HCT116 (cell line): Measurements from ENCODE around the gene TMEM184A.

Source experiments
- CEBPB ChIP-seq: IDR thresholded peaks from 2 replicates; pipeline ENCODE4 v1.6.1; 2012; ENCODE audit warnings: low read depth
- CTCF ChIP-seq, 3 experiments: fragments of 200-600 bp in 1 of 3; sonication (generic) in 1 of 3; IDR thresholded peaks in 2 of 3; conservative IDR thresholded peaks in 1 of 3; 2 replicates each; pipeline ENCODE4 v1.5.1; 2012 to 2017; ENCODE audit warnings: low read depth in 2 of 3, low read length in 2 of 3, antibody characterized with exemption in 1 of 3, borderline replicate concordance in 1 of 3, control low read depth in 1 of 3, mild to moderate bottlenecking in 1 of 3, mixed read lengths in 1 of 3, mixed run types in 1 of 3, moderate library complexity in 1 of 3; ENCODE audit not compliant: insufficient read depth in 1 of 3
- EZH2 ChIP-seq: fragments of 200-600 bp; sonication (generic); IDR thresholded peaks from 2 replicates; pipeline ENCODE4 v1.6.1; 2017; ENCODE audit warnings: antibody characterized with exemption, mixed run types
- EZH2phosphoT487 ChIP-seq: fragments of 200-600 bp; IDR thresholded peaks from 2 replicates; pipeline ENCODE4 v1.6.1; 2018; ENCODE audit warnings: antibody characterized with exemption, borderline replicate concordance
- JUND ChIP-seq: IDR thresholded peaks from 2 replicates; pipeline ENCODE4 v1.6.1; 2012
- RAD21 ChIP-seq: IDR thresholded peaks from 2 replicates; pipeline ENCODE4 v1.6.1; 2012; ENCODE audit warnings: low read depth, mild to moderate bottlenecking

GRCh38 chr7:1536743-1537534 is 19.1 kb downstream of the TMEM184A start:
- TF ChIP-seq CEBPB (no peak), JUND (no peak), EZH2 (no peak), EZH2phosphoT487 (no peak), RAD21 (no peak), CTCF (IDR thresholded peaks at IDR 0.05 in 2 of 3, conservative IDR thresholded peaks at IDR 0.05 in 1 of 3; ENCODE audit: borderline replicate concordance in 1 of 3, insufficient read depth in 1 of 3, low read depth in 2 of 3, low read length in 2 of 3) (no peak)
